Chondrocyte (in vitro differentiated cells): ENCODE results near the gene FXYD6. TPM values are rescaled to one million over a fixed set of nuclear protein-coding genes. Genes with fewer than 3 reads are reported as not detected.

Source experiments
- DNase-seq: peaks from one replicate; pipeline ENCODE4 v3.0.0; 2021; ENCODE audit warnings: mixed read lengths, low spot score
- H3K27ac Mint-ChIP-seq: one replicate; pipeline ENCODE4 v1.8.0; 2021; ENCODE audit warnings: mild to moderate bottlenecking, moderate library complexity, mixed read lengths; ENCODE audit not compliant: unreplicated experiment
- H3K27me3 Mint-ChIP-seq: 2 replicates; pipeline ENCODE4 v1.8.0; 2021; ENCODE audit warnings: low read depth, mixed read lengths
- H3K36me3 Mint-ChIP-seq: 2 replicates; pipeline ENCODE4 v1.8.0; 2021; ENCODE audit warnings: low read depth, mixed read lengths
- H3K4me1 Mint-ChIP-seq: 2 replicates; pipeline ENCODE4 v1.8.0; 2021; ENCODE audit warnings: low read depth, mild to moderate bottlenecking, mixed read lengths
- H3K4me3 Mint-ChIP-seq: one replicate; pipeline ENCODE4 v1.8.0; 2021; ENCODE audit warnings: mild to moderate bottlenecking, moderate library complexity, mixed read lengths; ENCODE audit not compliant: unreplicated experiment
- H3K9me3 Mint-ChIP-seq: 2 replicates; pipeline ENCODE4 v1.8.0; 2021; ENCODE audit warnings: low read depth, mixed read lengths
- total RNA-seq: library from RNA; stranded (reverse); gene quantifications from 3 replicates; pipeline ENCODE4 v1.2.1, GENCODE V29; 2021
- TF ChIP-seq, protein P1 (sequence below): fragments of 200-600 bp; sonication (generic); IDR thresholded peaks from 2 replicates; pipeline ENCODE4 v1.5.0; 2021; ENCODE audit warnings: antibody characterized with exemption, mild to moderate bottlenecking, moderate library complexity

The FXYD6 gene
- total RNA-seq, 1 donor from 2014 or later = 2.8 TPM

DNA sequence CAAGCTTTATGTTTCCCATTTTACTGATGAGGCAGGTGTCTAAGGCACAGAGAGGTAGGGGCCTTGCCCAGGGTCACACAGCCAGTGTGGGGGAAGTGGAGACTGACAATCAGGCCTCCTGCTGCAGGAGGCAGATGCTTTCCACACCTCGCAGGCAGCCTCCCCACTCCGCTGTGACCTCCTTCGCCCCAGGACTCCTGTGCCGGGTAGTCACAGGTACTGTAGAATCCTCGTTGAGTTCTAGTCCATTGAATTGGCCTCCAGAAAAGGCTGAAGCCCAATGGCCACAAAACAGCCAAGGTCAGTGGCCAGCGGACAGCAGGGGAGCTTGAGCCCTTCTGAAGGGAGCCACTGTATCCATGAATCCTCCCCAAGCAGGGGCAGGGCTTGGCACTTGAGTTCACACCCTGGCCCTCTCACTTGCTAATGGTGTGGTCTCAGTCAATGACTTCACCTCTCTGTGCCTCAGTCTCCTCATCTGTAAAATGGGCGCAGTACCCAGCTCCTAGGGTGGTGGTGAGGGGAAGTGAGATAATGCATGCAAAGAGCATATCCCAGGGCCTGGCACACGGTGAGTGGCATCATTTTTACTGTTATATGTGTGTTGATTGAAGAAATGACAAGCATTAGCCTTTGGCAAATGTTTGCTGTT, 50.8 kb downstream of the FXYD6 start:
- DNase-seq = peak; percentile 69
- no peaks in the 10 kb centered on the region for H3K36me3 Mint-ChIP-seq
- no peak overlapping the region for H3K4me3 Mint-ChIP-seq
- H3K4me1 Mint-ChIP-seq = peaks cover 2% of the 10 kb centered on the region
- TF ChIP-seq, protein P1, sequence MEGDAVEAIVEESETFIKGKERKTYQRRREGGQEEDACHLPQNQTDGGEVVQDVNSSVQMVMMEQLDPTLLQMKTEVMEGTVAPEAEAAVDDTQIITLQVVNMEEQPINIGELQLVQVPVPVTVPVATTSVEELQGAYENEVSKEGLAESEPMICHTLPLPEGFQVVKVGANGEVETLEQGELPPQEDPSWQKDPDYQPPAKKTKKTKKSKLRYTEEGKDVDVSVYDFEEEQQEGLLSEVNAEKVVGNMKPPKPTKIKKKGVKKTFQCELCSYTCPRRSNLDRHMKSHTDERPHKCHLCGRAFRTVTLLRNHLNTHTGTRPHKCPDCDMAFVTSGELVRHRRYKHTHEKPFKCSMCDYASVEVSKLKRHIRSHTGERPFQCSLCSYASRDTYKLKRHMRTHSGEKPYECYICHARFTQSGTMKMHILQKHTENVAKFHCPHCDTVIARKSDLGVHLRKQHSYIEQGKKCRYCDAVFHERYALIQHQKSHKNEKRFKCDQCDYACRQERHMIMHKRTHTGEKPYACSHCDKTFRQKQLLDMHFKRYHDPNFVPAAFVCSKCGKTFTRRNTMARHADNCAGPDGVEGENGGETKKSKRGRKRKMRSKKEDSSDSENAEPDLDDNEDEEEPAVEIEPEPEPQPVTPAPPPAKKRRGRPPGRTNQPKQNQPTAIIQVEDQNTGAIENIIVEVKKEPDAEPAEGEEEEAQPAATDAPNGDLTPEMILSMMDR = no peak
- H3K9me3 Mint-ChIP-seq = no peaks in the 10 kb centered on the region
- H3K27ac Mint-ChIP-seq = no peak overlapping the region
- no peaks in the 10 kb centered on the region for H3K27me3 Mint-ChIP-seq

DNA sequence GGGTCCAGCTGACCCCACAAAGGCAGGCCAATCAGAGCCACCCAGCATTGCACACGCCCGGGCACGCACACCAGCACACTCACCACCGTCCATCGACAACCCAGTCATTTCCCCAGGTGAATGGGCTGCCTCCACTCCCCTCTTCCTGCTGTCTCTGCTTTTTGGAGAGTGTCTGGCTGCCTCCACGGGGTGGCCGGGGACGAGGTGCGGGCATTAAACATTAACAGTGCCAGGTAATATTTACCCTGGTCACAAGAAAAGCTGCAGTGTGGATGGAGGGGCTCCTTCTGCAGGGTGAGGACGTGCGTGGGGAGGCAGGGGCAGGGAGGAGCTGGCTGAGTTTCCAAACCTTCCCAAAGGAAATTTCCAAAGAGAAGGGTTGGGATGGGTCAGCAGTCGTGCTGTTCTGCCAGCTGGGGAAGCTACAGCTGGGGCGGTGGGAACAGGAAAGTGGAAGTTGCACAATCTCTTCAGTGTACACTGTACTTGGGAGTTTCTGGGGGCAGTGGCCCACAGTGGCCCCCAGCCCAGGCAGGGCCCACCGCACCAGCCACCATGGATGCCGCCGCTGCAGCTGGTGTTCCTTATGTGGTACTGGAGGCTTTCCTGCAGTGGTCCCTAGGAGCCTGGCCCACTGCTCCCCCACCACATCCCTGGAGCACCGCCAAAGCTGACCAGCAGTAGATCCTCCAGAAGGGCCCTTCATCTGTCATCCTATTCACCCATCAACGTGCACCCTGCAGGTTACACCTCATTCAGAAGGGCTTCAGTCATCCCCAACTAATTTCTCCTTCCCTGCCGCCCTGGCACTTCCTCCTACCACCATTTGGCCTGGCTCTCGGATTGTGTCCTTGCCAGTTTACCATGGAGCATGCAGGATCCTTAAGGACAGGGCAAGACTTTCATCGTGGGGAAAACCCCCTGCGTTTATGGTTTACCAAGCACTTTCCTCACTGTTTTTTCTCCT, 51.6 kb downstream of the FXYD6 start, which contains the start of gene FXYD2:
FXYD2 (minus strand) TSS at position 174 of the 967 bp plus-strand sequence; CDS start at position 108, 66 bp downstream.
- Mint-ChIP-seq H3K9me3 (no peaks in the 10 kb centered on the region), H3K36me3 (no peaks in the 10 kb centered on the region), H3K4me1 (no peaks in the 10 kb centered on the region), H3K4me3 (no peak within 1 kb of the TSS), H3K27ac (no peak within 1 kb of the TSS), H3K27me3 (no peaks in the 10 kb centered on the region)
- peak; percentile 52 for DNase-seq
- TF ChIP-seq, protein P1 = no peak

DNA sequence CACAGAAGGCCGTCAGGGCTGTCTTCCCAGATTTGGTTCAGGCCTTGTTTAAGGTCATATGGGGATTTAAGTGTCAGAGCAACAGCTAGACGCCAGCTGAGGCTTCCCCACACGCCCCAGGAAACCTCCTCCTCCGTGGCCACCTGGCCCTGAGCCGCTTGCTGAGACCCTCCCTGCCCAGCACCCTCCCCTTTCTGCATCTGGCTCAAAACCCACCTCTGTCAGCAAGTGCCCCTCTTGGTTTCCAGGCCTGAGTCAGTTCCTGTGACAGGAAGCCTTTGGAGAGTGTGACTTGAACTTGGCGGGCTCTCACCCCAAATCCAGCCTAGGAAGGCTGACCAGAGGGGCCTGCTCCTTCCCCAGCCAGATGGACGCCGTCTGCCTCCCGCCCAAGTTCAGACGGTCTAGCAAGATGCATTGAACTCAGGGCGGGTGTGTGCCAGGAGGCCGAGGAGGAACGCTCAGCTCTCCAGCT, 52.5 kb downstream of the FXYD6 start:
- H3K36me3 Mint-ChIP-seq = no peaks in the 10 kb centered on the region
- no peaks in the 10 kb centered on the region for H3K4me1 Mint-ChIP-seq
- DNase-seq = peak; percentile 58
- TF ChIP-seq, protein P1 = no peak
- H3K4me3 Mint-ChIP-seq = no peak overlapping the region
- no peaks in the 10 kb centered on the region for H3K27me3 Mint-ChIP-seq
- H3K27ac Mint-ChIP-seq = no peak overlapping the region
- no peaks in the 10 kb centered on the region for H3K9me3 Mint-ChIP-seq

DNA sequence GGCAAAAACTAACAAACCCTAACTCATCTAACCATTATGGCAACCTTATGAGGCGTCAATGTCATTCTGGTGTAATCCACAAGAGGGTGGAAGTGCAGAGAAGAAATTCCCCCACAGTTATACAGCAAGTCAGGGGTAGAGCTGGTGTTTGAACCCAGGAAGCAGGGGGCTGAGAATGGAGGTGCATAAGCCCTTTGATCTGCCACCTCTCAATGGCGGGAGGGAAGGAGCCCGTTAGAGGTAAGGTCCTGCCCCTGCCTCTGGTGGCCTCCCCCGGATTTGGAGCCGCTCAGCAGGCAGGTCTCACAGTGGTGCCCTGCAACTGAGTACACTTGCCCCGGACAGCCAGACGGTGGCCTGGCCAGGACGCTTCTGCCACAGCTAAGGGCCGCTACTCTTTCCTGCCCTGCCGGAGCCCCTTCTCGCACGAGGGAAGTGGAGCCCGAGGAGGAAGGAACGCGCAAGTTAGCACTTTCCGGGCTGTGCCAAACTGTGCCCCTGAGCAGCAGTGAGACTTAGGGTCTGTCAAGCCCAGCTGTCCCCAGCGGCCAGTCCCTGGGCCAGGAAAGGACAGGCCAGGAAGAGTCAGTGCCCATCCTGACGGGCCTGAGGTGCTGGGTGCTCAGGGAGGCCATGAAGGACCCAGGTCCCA, 53.0 kb downstream of the FXYD6 start:
- peak; percentile 87 for DNase-seq
- Mint-ChIP-seq H3K9me3 (no peaks in the 10 kb centered on the region), H3K36me3 (no peaks in the 10 kb centered on the region), H3K4me3 (no peak overlapping the region), H3K27me3 (no peaks in the 10 kb centered on the region), H3K4me1 (no peaks in the 10 kb centered on the region), H3K27ac (no peak overlapping the region)
- TF ChIP-seq, protein P1 = peak; percentile 50
